Smooth muscle cell (in vitro differentiated cells): ENCODE results near the gene FRAS1. TPM values are rescaled to one million over a fixed set of nuclear protein-coding genes. Genes with fewer than 3 reads are reported as not detected.

Experiments
- DNase-seq: peaks from one replicate; lab custom pipeline; 2025; ENCODE audit not compliant: unreplicated experiment; lab: John Stamatoyannopoulos, UW
- H2AFZ ChIP-seq: fragments of 200-600 bp; sonication (generic); 2 replicates; pipeline ENCODE4 v1.6.0; 2016; ENCODE audit warnings: antibody characterized with exemption, low read depth, mild to moderate bottlenecking
- H3F3A ChIP-seq: fragments of 200-600 bp; sonication (generic); 2 replicates; pipeline ENCODE4 v1.6.0; 2017; ENCODE audit warnings: antibody characterized with exemption, low read depth
- H3K27ac ChIP-seq: fragments of 200-600 bp; sonication (generic); 2 replicates; pipeline ENCODE4 v1.5.1; 2016; ENCODE audit warnings: low read depth, mild to moderate bottlenecking
- H3K27me3 ChIP-seq: fragments of 200-600 bp; sonication (generic); 2 replicates; pipeline ENCODE4 v1.6.1; 2016; ENCODE audit warnings: low read depth, mild to moderate bottlenecking
- H3K36me3 ChIP-seq: fragments of 200-600 bp; sonication (generic); 2 replicates; pipeline ENCODE4 v1.5.1; 2016; ENCODE audit warnings: low read depth
- H3K4me1 ChIP-seq: fragments of 200-600 bp; sonication (generic); 2 replicates; pipeline ENCODE4 v1.5.1; 2016; ENCODE audit warnings: low read depth
- H3K4me2 ChIP-seq: fragments of 200-600 bp; sonication (generic); 2 replicates; pipeline ENCODE4 v1.6.0; 2016; ENCODE audit warnings: mild to moderate bottlenecking
- H3K4me3 ChIP-seq: fragments of 200-600 bp; sonication (generic); 2 replicates; pipeline ENCODE4 v1.5.1; 2016; ENCODE audit warnings: mild to moderate bottlenecking
- H3K79me2 ChIP-seq: fragments of 200-600 bp; sonication (generic); 2 replicates; pipeline ENCODE4 v1.6.0; 2016; ENCODE audit warnings: low read depth, mild to moderate bottlenecking
- H3K9ac ChIP-seq: fragments of 200-600 bp; sonication (generic); 2 replicates; pipeline ENCODE4 v1.6.0; 2016; ENCODE audit warnings: low read depth
- H3K9me3 ChIP-seq: fragments of 200-600 bp; sonication (generic); replicated peaks from 2 replicates; pipeline ENCODE4 v1.5.1; 2016; ENCODE audit warnings: low read depth
- H4K20me1 ChIP-seq: fragments of 200-600 bp; sonication (generic); 2 replicates; pipeline ENCODE4 v1.6.0; 2016; ENCODE audit warnings: low read depth
- WGBS: methylation state at CpG from one replicate; pipeline ENCODE4 v1.1.7; 2016; ENCODE audit warnings: low lambda C conversion rate; 5-methylcytosine and 5-hydroxymethylcytosine counted together
- polyA plus RNA-seq: library from polyadenylated mRNA; unstranded; fragments of >200 nt; fragmentation: Nextera tagmentation; extraction: Ambion mirVana; gene quantifications from 2 replicates; pipeline ENCODE4 v1.2.1, GENCODE V29; 2016
- total RNA-seq: library from RNA; depleted of rRNA; stranded (reverse); fragments of >200 nt; gene quantifications from 2 replicates; pipeline ENCODE4 v1.2.3, GENCODE V29; 2014
- TF ChIP-seq, protein P1 (sequence below): fragments of 200-600 bp; sonication (generic); IDR thresholded peaks from 2 replicates; pipeline ENCODE4 v1.5.1; 2017; ENCODE audit warnings: borderline replicate concordance, mild to moderate bottlenecking, antibody characterized with exemption; ENCODE audit not compliant: insufficient read depth, poor library complexity, severe bottlenecking

The FRAS1 gene
- total and polyA plus RNA-seq, 2 experiments from 2014 or later: 0.55 to 8.1 TPM

GRCh38 chr4:78346222-78346621, 289.1 kb downstream of the FRAS1 start:
- H2AFZ ChIP-seq: no peak overlapping the region
- H3K27ac ChIP-seq: no peak overlapping the region
- TF ChIP-seq, protein P1, sequence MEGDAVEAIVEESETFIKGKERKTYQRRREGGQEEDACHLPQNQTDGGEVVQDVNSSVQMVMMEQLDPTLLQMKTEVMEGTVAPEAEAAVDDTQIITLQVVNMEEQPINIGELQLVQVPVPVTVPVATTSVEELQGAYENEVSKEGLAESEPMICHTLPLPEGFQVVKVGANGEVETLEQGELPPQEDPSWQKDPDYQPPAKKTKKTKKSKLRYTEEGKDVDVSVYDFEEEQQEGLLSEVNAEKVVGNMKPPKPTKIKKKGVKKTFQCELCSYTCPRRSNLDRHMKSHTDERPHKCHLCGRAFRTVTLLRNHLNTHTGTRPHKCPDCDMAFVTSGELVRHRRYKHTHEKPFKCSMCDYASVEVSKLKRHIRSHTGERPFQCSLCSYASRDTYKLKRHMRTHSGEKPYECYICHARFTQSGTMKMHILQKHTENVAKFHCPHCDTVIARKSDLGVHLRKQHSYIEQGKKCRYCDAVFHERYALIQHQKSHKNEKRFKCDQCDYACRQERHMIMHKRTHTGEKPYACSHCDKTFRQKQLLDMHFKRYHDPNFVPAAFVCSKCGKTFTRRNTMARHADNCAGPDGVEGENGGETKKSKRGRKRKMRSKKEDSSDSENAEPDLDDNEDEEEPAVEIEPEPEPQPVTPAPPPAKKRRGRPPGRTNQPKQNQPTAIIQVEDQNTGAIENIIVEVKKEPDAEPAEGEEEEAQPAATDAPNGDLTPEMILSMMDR: no peak
- no peak for DNase-seq
- H3K9me3 ChIP-seq: no peaks in the 10 kb centered on the region
- no peaks in the 10 kb centered on the region for H3K36me3 ChIP-seq
- H3K9ac ChIP-seq: no peak overlapping the region
- no peak overlapping the region for H3K4me3 ChIP-seq
- no peak overlapping the region for H3K4me2 ChIP-seq
- H3K79me2 ChIP-seq: no peaks in the 10 kb centered on the region
- no peaks in the 10 kb centered on the region for H4K20me1 ChIP-seq
- no peaks in the 10 kb centered on the region for H3K27me3 ChIP-seq
- H3F3A ChIP-seq: no peaks in the 10 kb centered on the region
- 78% methylated on average over 5 of the region's 5 CpGs for WGBS
- no peaks in the 10 kb centered on the region for H3K4me1 ChIP-seq

- H3F3A ChIP-seq: no peaks in the 10 kb centered on the region
- no peak overlapping the region for H3K27ac ChIP-seq
- no peaks in the 10 kb centered on the region for H4K20me1 ChIP-seq
- no peaks in the 10 kb centered on the region for H3K27me3 ChIP-seq
- H3K4me3 ChIP-seq: no peak overlapping the region
- H3K36me3 ChIP-seq: no peaks in the 10 kb centered on the region
- WGBS: 90% methylated on average over 3 of the region's 3 CpGs
- H3K4me2 ChIP-seq: no peak overlapping the region
- H3K9me3 ChIP-seq: no peaks in the 10 kb centered on the region
- TF ChIP-seq, protein P1: no peak
- H2AFZ ChIP-seq: no peak overlapping the region
- H3K9ac ChIP-seq: no peak overlapping the region
- H3K79me2 ChIP-seq: no peaks in the 10 kb centered on the region
- no peak for DNase-seq
- no peaks in the 10 kb centered on the region for H3K4me1 ChIP-seq
Measured at GRCh38 chr4:78347527-78347926, 290.4 kb downstream of the FRAS1 start.

DNA sequence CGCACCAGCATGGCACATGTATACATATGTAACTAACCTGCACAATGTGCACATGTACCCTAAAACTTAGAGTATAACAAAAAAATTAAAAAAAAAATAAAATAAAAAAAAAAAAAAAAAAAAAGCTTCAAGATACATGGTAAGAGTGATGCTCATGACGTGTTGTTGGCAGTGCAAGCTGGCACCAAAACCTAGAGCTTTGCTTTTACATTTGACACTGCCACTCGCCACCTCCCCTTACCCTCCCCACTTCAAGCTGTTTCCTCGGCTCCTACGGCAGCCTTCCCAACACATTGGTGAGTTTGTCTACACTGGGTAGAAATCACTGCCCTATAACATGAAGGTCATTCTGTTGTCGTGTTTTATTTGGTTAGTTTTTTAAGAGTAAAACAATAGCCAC, 296.8 kb downstream of the FRAS1 start:
- Histone ChIP-seq H2AFZ (no peak overlapping the region), H4K20me1 (no peaks in the 10 kb centered on the region), H3K4me1 (peaks cover 11% of the 10 kb centered on the region), H3K36me3 (no peaks in the 10 kb centered on the region), H3K4me2 (no peak overlapping the region), H3K4me3 (no peak overlapping the region), H3K79me2 (no peaks in the 10 kb centered on the region), H3K27me3 (no peaks in the 10 kb centered on the region), H3F3A (no peaks in the 10 kb centered on the region), H3K27ac (no peak overlapping the region), H3K9me3 (no peaks in the 10 kb centered on the region), H3K9ac (no peak overlapping the region)
- no peak for DNase-seq
- WGBS: 95% methylated on average over 5 of the region's 6 CpGs
- TF ChIP-seq, protein P1: no peak

- Histone ChIP-seq H3K27ac (no peak overlapping the region), H3K79me2 (no peaks in the 10 kb centered on the region), H2AFZ (no peak overlapping the region), H3K9ac (no peak overlapping the region), H3K4me3 (no peak overlapping the region), H3K4me2 (no peak overlapping the region), H3K9me3 (no peaks in the 10 kb centered on the region), H3K4me1 (peaks cover 11% of the 10 kb centered on the region), H3K36me3 (no peaks in the 10 kb centered on the region), H4K20me1 (no peaks in the 10 kb centered on the region), H3K27me3 (no peaks in the 10 kb centered on the region), H3F3A (no peaks in the 10 kb centered on the region)
- 80% methylated on average over 4 of the region's 4 CpGs for WGBS
- TF ChIP-seq, protein P1: no peak
- DNase-seq: no peak
Measured at GRCh38 chr4:78354782-78355181, 297.7 kb downstream of the FRAS1 start.
